IMR-90 (cell line): ENCODE data around the gene CALN1. TPM values are rescaled to one million over a fixed set of nuclear protein-coding genes. Genes with fewer than 3 reads are reported as not detected.

Experiments
- ATAC-seq: fragments of 200-7000 bp; cut with Tn5 transposase; 2 replicates; pipeline ENCODE4 v1.9.1; 2020; ENCODE audit warnings: low read depth, mild to moderate bottlenecking, moderate library complexity
- BruUV-seq: library from RNA; stranded (reverse); fragments of 400-500 nt; replicated peaks from 2 replicates; lab custom pipeline; 2021; lab: Mats Ljungman, UMichigan
- CTCF ChIA-PET: fragments of 300-600 bp; formaldehyde crosslinking; extraction: SDS; loops from one replicate; lab custom pipeline; 2021; ENCODE audit warnings: antibody characterized with exemption; lab: Yijun Ruan, JAX
- POLR2A ChIA-PET: fragments of 300-600 bp; sonication (Branson Sonifier 250); formaldehyde crosslinking; loops from one replicate; lab custom pipeline; 2022; ENCODE audit warnings: antibody characterized with exemption; ENCODE audit not compliant: unreplicated experiment; lab: Charles Lee
- DNase-seq: peaks from one replicate; pipeline ENCODE4 v3.0.0; 2013
- H2AFZ ChIP-seq: replicated peaks from 2 replicates; pipeline ENCODE3; 2013; ENCODE audit warnings: low read length, mild to moderate bottlenecking; ENCODE audit not compliant: poor library complexity
- H2AK5ac ChIP-seq: 2 replicates; pipeline ENCODE4 v1.6.1; 2013; ENCODE audit warnings: low read depth, low read length, inconsistent platforms
- H2AK9ac ChIP-seq: replicated peaks from 2 replicates; pipeline ENCODE3; 2013; ENCODE audit warnings: mild to moderate bottlenecking, low read depth, low read length, moderate library complexity; ENCODE audit not compliant: poor library complexity
- H2BK120ac ChIP-seq: 2 replicates; pipeline ENCODE4 v1.6.1; 2013; ENCODE audit warnings: low read depth, low read length, inconsistent platforms
- H2BK15ac ChIP-seq: 3 replicates; pipeline ENCODE4 v1.6.1; 2013; ENCODE audit warnings: low read depth, low read length, inconsistent platforms
- H2BK20ac ChIP-seq: 2 replicates; pipeline ENCODE4 v1.6.1; 2013; ENCODE audit warnings: low read depth, mild to moderate bottlenecking, inconsistent platforms, low read length, moderate library complexity
- H2BK5ac ChIP-seq: 2 replicates; pipeline ENCODE4 v1.6.1; 2013; ENCODE audit warnings: mild to moderate bottlenecking, low read depth, low read length, inconsistent platforms; ENCODE audit not compliant: poor library complexity, severe bottlenecking
- H3K14ac ChIP-seq: replicated peaks from 2 replicates; pipeline ENCODE4 v1.6.1; 2013; ENCODE audit warnings: low read depth, low read length, inconsistent platforms
- H3K18ac ChIP-seq: 2 replicates; pipeline ENCODE4 v1.6.1; 2013; ENCODE audit warnings: low read depth, low read length, control low read depth
- H3K23ac ChIP-seq: 2 replicates; pipeline ENCODE4 v1.6.1; 2013; ENCODE audit warnings: low read depth, low read length, inconsistent platforms
- H3K27ac ChIP-seq: 2 replicates; pipeline ENCODE4 v1.5.1; 2013; ENCODE audit warnings: mild to moderate bottlenecking, control low read depth, low read length; ENCODE audit not compliant: insufficient read depth
- H3K27me3 ChIP-seq: 2 replicates; pipeline ENCODE4 v1.6.1; 2013; ENCODE audit warnings: low read length; ENCODE audit not compliant: control insufficient read depth, insufficient read depth
- H3K36me3 ChIP-seq: 2 replicates; pipeline ENCODE4 v1.6.1; 2013; ENCODE audit warnings: low read length, mixed read lengths; ENCODE audit not compliant: control insufficient read depth, insufficient read depth
- H3K4ac ChIP-seq: 2 replicates; pipeline ENCODE4 v1.6.1; 2013; ENCODE audit warnings: low read depth, low read length, inconsistent platforms
- H3K4me1 ChIP-seq: 2 replicates; pipeline ENCODE4 v1.6.1; 2013; ENCODE audit warnings: low read length, mixed read lengths; ENCODE audit not compliant: control insufficient read depth, insufficient read depth
- H3K4me2 ChIP-seq: 2 replicates; pipeline ENCODE4 v1.6.1; 2013; ENCODE audit warnings: low read depth, mild to moderate bottlenecking, control low read depth, low read length, moderate library complexity
- H3K4me3 ChIP-seq: 2 replicates; pipeline ENCODE4 v1.5.1; 2013; ENCODE audit warnings: low read depth, mild to moderate bottlenecking, control low read depth, low read length, moderate library complexity; ENCODE audit not compliant: insufficient read depth
- H3K56ac ChIP-seq: 2 replicates; pipeline ENCODE4 v1.6.1; 2013; ENCODE audit warnings: low read length, inconsistent platforms; ENCODE audit not compliant: insufficient read depth; ENCODE audit errors: extremely low read depth
- H3K79me1 ChIP-seq, 2 experiments: 2 replicates each; pipeline ENCODE4 v1.6.1; 2013; ENCODE audit warnings: low read length in 2 of 2, inconsistent platforms in 1 of 2, low read depth in 1 of 2
- H3K9ac ChIP-seq: 2 replicates; pipeline ENCODE4 v1.6.1; 2013; ENCODE audit warnings: low read depth, low read length, control low read depth
- H3K9me1 ChIP-seq: 2 replicates; pipeline ENCODE4 v1.6.1; 2013; ENCODE audit warnings: low read length, inconsistent platforms; ENCODE audit not compliant: insufficient read depth
- H3K9me3 ChIP-seq: 2 replicates; pipeline ENCODE4 v1.6.1; 2013; ENCODE audit warnings: low read length; ENCODE audit not compliant: control insufficient read depth, insufficient read depth
- H4K20me1 ChIP-seq: 2 replicates; pipeline ENCODE4 v1.6.1; 2013; ENCODE audit warnings: low read length, inconsistent platforms; ENCODE audit not compliant: insufficient read depth
- H4K5ac ChIP-seq: 2 replicates; pipeline ENCODE4 v1.6.1; 2013; ENCODE audit warnings: mild to moderate bottlenecking, low read depth, low read length, control low read depth
- H4K8ac ChIP-seq, 2 experiments: 2 replicates each; pipeline ENCODE4 v1.6.1; 2013; ENCODE audit warnings: low read depth in 2 of 2, low read length in 2 of 2, control low read depth in 1 of 2, inconsistent platforms in 1 of 2
- H4K91ac ChIP-seq: 2 replicates; pipeline ENCODE4 v1.6.1; 2013; ENCODE audit warnings: low read depth, low read length, inconsistent platforms; ENCODE audit not compliant: insufficient read depth
- BHLHE40 ChIP-seq: fragments of 150-350 bp; IDR thresholded peaks from 2 replicates; pipeline ENCODE4 v1.6.1; 2016; ENCODE audit warnings: mild to moderate bottlenecking, low read depth, low read length
- CEBPB ChIP-seq: IDR thresholded peaks from 2 replicates; pipeline ENCODE4 v1.6.1; 2012; ENCODE audit warnings: low read depth, low read length, improper control_type of control experiment
- CHD1 ChIP-seq: IDR thresholded peaks from 2 replicates; pipeline ENCODE4 v1.6.1; 2012; ENCODE audit warnings: low read depth, low read length, improper control_type of control experiment
- ELK1 ChIP-seq: fragments of 150-350 bp; IDR thresholded peaks from 2 replicates; pipeline ENCODE4 v1.6.1; 2016; ENCODE audit warnings: low read depth, mild to moderate bottlenecking, low read length, moderate library complexity, borderline replicate concordance
- FOS ChIP-seq: fragments of 150-350 bp; IDR thresholded peaks from 2 replicates; pipeline ENCODE4 v1.6.1; 2016; ENCODE audit warnings: low read depth, low read length
- MAFK ChIP-seq: IDR thresholded peaks from 2 replicates; pipeline ENCODE4 v1.6.1; 2012; ENCODE audit warnings: low read depth, low read length, improper control_type of control experiment
- MAZ ChIP-seq: IDR thresholded peaks from 2 replicates; pipeline ENCODE4 v1.6.1; 2012; ENCODE audit warnings: low read depth, mild to moderate bottlenecking, low read length, improper control_type of control experiment, moderate library complexity, borderline replicate concordance
- MXI1 ChIP-seq: IDR thresholded peaks from 2 replicates; pipeline ENCODE4 v1.6.1; 2012; ENCODE audit warnings: low read depth, mild to moderate bottlenecking, low read length, moderate library complexity, borderline replicate concordance
- NFE2L2 ChIP-seq: fragments of 150-350 bp; IDR thresholded peaks from 2 replicates; pipeline ENCODE4 v1.6.1; 2016; ENCODE audit warnings: low read depth, mild to moderate bottlenecking, low read length
- POLR2A ChIP-seq: IDR thresholded peaks from 2 replicates; pipeline ENCODE4 v1.6.1; 2012; ENCODE audit warnings: mild to moderate bottlenecking, low read depth, low read length
- RAD21 ChIP-seq: IDR thresholded peaks from 2 replicates; pipeline ENCODE4 v1.6.1; 2012; ENCODE audit warnings: low read length, improper control_type of control experiment
- RCOR1 ChIP-seq: IDR thresholded peaks from 2 replicates; pipeline ENCODE4 v1.6.1; 2012; ENCODE audit warnings: mild to moderate bottlenecking, low read length, improper control_type of control experiment; ENCODE audit not compliant: insufficient replicate concordance
- RFX5 ChIP-seq: IDR thresholded peaks from 2 replicates; pipeline ENCODE4 v1.8.0; 2012; ENCODE audit warnings: low read depth, mild to moderate bottlenecking, low read length, moderate library complexity
- SMC3 ChIP-seq: fragments of 150-350 bp; IDR thresholded peaks from 2 replicates; pipeline ENCODE4 v1.6.1; 2016; ENCODE audit warnings: low read depth, mild to moderate bottlenecking, antibody characterized with exemption, low read length, moderate library complexity
- WGBS, 2 experiments: methylation state at CpG; one replicate each; pipeline versions ENCODE4 v1.1.5 to v1.1.7; 2013; ENCODE audit warnings: missing lambda C conversion rate in 2 of 2; ENCODE audit not compliant: insufficient read length in 1 of 2; ENCODE audit errors: extremely low coverage in 2 of 2; 5-methylcytosine and 5-hydroxymethylcytosine counted together
- dilution Hi-C: fragments of 300-500 bp; cut with HindIII; formaldehyde crosslinking; loops from one replicate; pipeline ENCODE4 v1.14.3; 2018; ENCODE audit warnings: low sequenced_read_pairs; ENCODE audit not compliant: unreplicated experiment
- in situ Hi-C: fragments of 300-500 bp; cut with MboI; formaldehyde crosslinking; loops from 3 replicates; pipeline ENCODE4 v1.14.3; 2019; ENCODE audit warnings: low sequenced_read_pairs, inconsistent platforms, mixed read lengths
- intact Hi-C: fragments of 100-400 bp; cut with micrococcal nuclease; formaldehyde crosslinking; loops from 2 replicates; pipeline ENCODE4 v1.10.0; 2022
- polyA plus RNA-seq, 3 experiments: library from polyadenylated mRNA; depleted of rRNA; stranded (reverse); fragments of >200 nt; gene quantifications; 2 replicates each; pipeline ENCODE4 v1.2.3, GENCODE V29; 2012; ENCODE audit warnings: low replicate concordance in 1 of 3
- total RNA-seq: library from RNA; depleted of rRNA; stranded (reverse); fragments of >200 nt; gene quantifications from 2 replicates; pipeline ENCODE4 v1.2.3, GENCODE V29; 2012
- TF ChIP-seq, protein P1 (sequence below): fragments of 150-350 bp; IDR thresholded peaks from 2 replicates; pipeline ENCODE4 v1.6.1; 2017; ENCODE audit warnings: mild to moderate bottlenecking, antibody characterized with exemption, low read length, low read depth
- TF ChIP-seq, protein P2 (sequence below): conservative IDR thresholded peaks from 2 replicates; pipeline ENCODE4 v1.5.1; 2012; ENCODE audit warnings: mild to moderate bottlenecking, low read depth, low read length, improper control_type of control experiment

Gene CALN1
- total and polyA plus RNA-seq, 2 of the 4 experiments (the other 2 are of a cell fraction): not detected

- H2BK120ac ChIP-seq: no peak overlapping the region
- H2AK5ac ChIP-seq: no peak overlapping the region
- no peaks in the 10 kb centered on the region for H4K20me1 ChIP-seq
- no peak overlapping the region for H2BK5ac ChIP-seq
- H3K27me3 ChIP-seq: no peaks in the 10 kb centered on the region
- H3K23ac ChIP-seq: no peak overlapping the region
- intact Hi-C loops: no loop called here
- no TSS peak for BruUV-seq
- no peak overlapping the region for H3K56ac ChIP-seq
- ATAC-seq (no peak), DNase-seq (no peak)
- dilution Hi-C loops: no loop called here
- no peaks in the 10 kb centered on the region for H3K36me3 ChIP-seq
- H2AK9ac ChIP-seq: no peak overlapping the region
- no peak overlapping the region for H3K27ac ChIP-seq
- no peaks in the 10 kb centered on the region for H3K79me1 ChIP-seq
- no peak overlapping the region for H3K14ac ChIP-seq
- no peak overlapping the region for H2BK20ac ChIP-seq
- no peaks in the 10 kb centered on the region for H3K9me3 ChIP-seq
- no peak overlapping the region for H2BK15ac ChIP-seq
- H4K91ac ChIP-seq: no peak overlapping the region
- H2AFZ ChIP-seq: no peak overlapping the region
- H4K5ac ChIP-seq: no peak overlapping the region
- H3K4me3 ChIP-seq: no peak overlapping the region
- no peak overlapping the region for H3K4ac ChIP-seq
- POLR2A ChIA-PET: no interaction called here
- TF ChIP-seq MXI1: no peak
- TF ChIP-seq, protein P1, sequence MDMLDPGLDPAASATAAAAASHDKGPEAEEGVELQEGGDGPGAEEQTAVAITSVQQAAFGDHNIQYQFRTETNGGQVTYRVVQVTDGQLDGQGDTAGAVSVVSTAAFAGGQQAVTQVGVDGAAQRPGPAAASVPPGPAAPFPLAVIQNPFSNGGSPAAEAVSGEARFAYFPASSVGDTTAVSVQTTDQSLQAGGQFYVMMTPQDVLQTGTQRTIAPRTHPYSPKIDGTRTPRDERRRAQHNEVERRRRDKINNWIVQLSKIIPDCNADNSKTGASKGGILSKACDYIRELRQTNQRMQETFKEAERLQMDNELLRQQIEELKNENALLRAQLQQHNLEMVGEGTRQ: no peak
- no peak for TF ChIP-seq RCOR1
- no peak for TF ChIP-seq RAD21
- TF ChIP-seq RFX5: no peak
- no peak for TF ChIP-seq NFE2L2
- TF ChIP-seq MAFK: no peak
- TF ChIP-seq SMC3: no peak
- no peak for TF ChIP-seq CEBPB
- no peak for TF ChIP-seq FOS
- TF ChIP-seq CHD1: no peak
- TF ChIP-seq ELK1: no peak
- TF ChIP-seq BHLHE40: no peak
- TF ChIP-seq POLR2A: no peak
- TF ChIP-seq, protein P2, sequence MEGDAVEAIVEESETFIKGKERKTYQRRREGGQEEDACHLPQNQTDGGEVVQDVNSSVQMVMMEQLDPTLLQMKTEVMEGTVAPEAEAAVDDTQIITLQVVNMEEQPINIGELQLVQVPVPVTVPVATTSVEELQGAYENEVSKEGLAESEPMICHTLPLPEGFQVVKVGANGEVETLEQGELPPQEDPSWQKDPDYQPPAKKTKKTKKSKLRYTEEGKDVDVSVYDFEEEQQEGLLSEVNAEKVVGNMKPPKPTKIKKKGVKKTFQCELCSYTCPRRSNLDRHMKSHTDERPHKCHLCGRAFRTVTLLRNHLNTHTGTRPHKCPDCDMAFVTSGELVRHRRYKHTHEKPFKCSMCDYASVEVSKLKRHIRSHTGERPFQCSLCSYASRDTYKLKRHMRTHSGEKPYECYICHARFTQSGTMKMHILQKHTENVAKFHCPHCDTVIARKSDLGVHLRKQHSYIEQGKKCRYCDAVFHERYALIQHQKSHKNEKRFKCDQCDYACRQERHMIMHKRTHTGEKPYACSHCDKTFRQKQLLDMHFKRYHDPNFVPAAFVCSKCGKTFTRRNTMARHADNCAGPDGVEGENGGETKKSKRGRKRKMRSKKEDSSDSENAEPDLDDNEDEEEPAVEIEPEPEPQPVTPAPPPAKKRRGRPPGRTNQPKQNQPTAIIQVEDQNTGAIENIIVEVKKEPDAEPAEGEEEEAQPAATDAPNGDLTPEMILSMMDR: no peak
- no peak for TF ChIP-seq MAZ
- 20% methylated on average over 1 of the region's 5 CpGs; no CpG with 5 or more reads in 1 of the 2 experiments for WGBS, 2 experiments
- CTCF ChIA-PET: no interaction called here
- H3K4me2 ChIP-seq: no peak overlapping the region
- H3K9me1 ChIP-seq: no peaks in the 10 kb centered on the region
- in situ Hi-C loops: loop anchor here (25.0 kb wide), 1 partner anchor 903 kb away; no protein-coding TSS in a partner anchor
- H4K8ac ChIP-seq: no peak overlapping the region
- no peaks in the 10 kb centered on the region for H3K4me1 ChIP-seq
- H3K9ac ChIP-seq: no peak overlapping the region
- no peak overlapping the region for H3K18ac ChIP-seq
Observed at GRCh38 chr7:71740174-71740560, 672.0 kb downstream of the CALN1 start.
